Globus pallidus (tissue), 1 donor: ENCODE data around the gene IGFBP1.
"Not testable (repeated sequence)": the region's sequence is repeated elsewhere in the genome, so short reads cannot be mapped to it uniquely, and the experiment has no call there.

Source experiments
- DNase-seq: peaks from one replicate; pipeline ENCODE4 v3.0.0-alpha.2; 2015; ENCODE audit warnings: low spot score

IGFBP1 gene

GRCh38 chr7:45888185-45888992, at the start of gene IGFBP1:
Gene IGFBP1 (plus strand): TSS chr7:45888488. CDS start chr7:45888653, 165 bp downstream.
- no peak for DNase-seq

- DNase-seq, result not testable (repeated sequence)
Observed at GRCh38 chr7:45838852-45839251, 49.4 kb upstream of the IGFBP1 start.

GRCh38 chr7:45841926-45842717, 46.2 kb upstream of the IGFBP1 start:
- not testable (repeated sequence) for DNase-seq

- DNase-seq, result not testable (repeated sequence)
Observed at GRCh38 chr7:45846536-45846935, 41.8 kb upstream of the IGFBP1 start.

- DNase-seq, result not testable (repeated sequence)
Observed at GRCh38 chr7:45848734-45849133, 39.6 kb upstream of the IGFBP1 start.

GRCh38 chr7:45852984-45853383, 35.3 kb upstream of the IGFBP1 start:
- DNase-seq, result not testable (repeated sequence)

- DNase-seq, result not testable (repeated sequence)
Observed at GRCh38 chr7:45853491-45853890, 34.8 kb upstream of the IGFBP1 start.

GRCh38 chr7:45855680-45856079, 32.6 kb upstream of the IGFBP1 start:
- not testable (repeated sequence) for DNase-seq

- not testable (repeated sequence) for DNase-seq
Observed at GRCh38 chr7:45856888-45857287, 31.4 kb upstream of the IGFBP1 start.

- no peak for DNase-seq
Observed at GRCh38 chr7:45863715-45864114, 24.6 kb upstream of the IGFBP1 start.

- DNase-seq, result no peak
Observed at GRCh38 chr7:45865594-45866410, 22.5 kb upstream of the IGFBP1 start.

GRCh38 chr7:45867471-45867870, 20.8 kb upstream of the IGFBP1 start:
- DNase-seq, result no peak

GRCh38 chr7:45869426-45869825, 18.9 kb upstream of the IGFBP1 start:
- DNase-seq, result no peak

GRCh38 chr7:45872116-45873034, 15.9 kb upstream of the IGFBP1 start:
- DNase-seq, result no peak

GRCh38 chr7:45873035-45873354, 15.3 kb upstream of the IGFBP1 start, which contains the start of gene CCDC201:
Gene CCDC201 (minus strand): TSS chr7:45873082. CDS start chr7:45873007, 75 bp downstream.
- no peak for DNase-seq

- no peak for DNase-seq
Observed at GRCh38 chr7:45873355-45873754, 14.9 kb upstream of the IGFBP1 start.

GRCh38 chr7:45874408-45875131, 13.7 kb upstream of the IGFBP1 start:
- no peak for DNase-seq

- DNase-seq, result no peak
Observed at GRCh38 chr7:45876519-45876918, 11.8 kb upstream of the IGFBP1 start.

- no peak for DNase-seq
Observed at GRCh38 chr7:45878457-45879144, 9.7 kb upstream of the IGFBP1 start.

- DNase-seq, result no peak
Observed at GRCh38 chr7:45880433-45880860, 7.8 kb upstream of the IGFBP1 start.
